HUES64 (cell line): ENCODE results near the gene TUBB4A.
"Not testable (repeated sequence)": the region's sequence is repeated elsewhere in the genome, so short reads cannot be mapped to it uniquely, and the experiment has no call there.

Experiments used
- H3K27ac ChIP-seq: 2 replicates; pipeline ENCODE4 v1.7.0; 2013; ENCODE audit warnings: low read depth, low read length, inconsistent platforms
- H3K27me3 ChIP-seq: 2 replicates; pipeline ENCODE4 v1.6.1; 2013; ENCODE audit warnings: mild to moderate bottlenecking, low read length; ENCODE audit not compliant: insufficient read depth
- H3K36me3 ChIP-seq: 2 replicates; pipeline ENCODE4 v1.6.1; 2013; ENCODE audit warnings: mild to moderate bottlenecking, low read length; ENCODE audit not compliant: insufficient read depth
- H3K4me1 ChIP-seq: 2 replicates; pipeline ENCODE4 v1.6.1; 2013; ENCODE audit warnings: mild to moderate bottlenecking, low read length, moderate library complexity; ENCODE audit not compliant: insufficient read depth
- H3K4me3 ChIP-seq: 2 replicates; pipeline ENCODE4 v1.5.1; 2013; ENCODE audit warnings: mild to moderate bottlenecking, low read length, moderate library complexity
- H3K9ac ChIP-seq: 2 replicates; pipeline ENCODE4 v1.6.1; 2013; ENCODE audit warnings: mild to moderate bottlenecking, low read depth, low read length
- H3K9me3 ChIP-seq: 2 replicates; pipeline ENCODE4 v1.6.1; 2013; ENCODE audit warnings: low read depth, low read length; ENCODE audit not compliant: insufficient read depth
- WGBS: fragments of 150-250, 120-280 bp; methylation state at CpG from one replicate; pipeline ENCODE4 v1.1.7; 2013; ENCODE audit warnings: missing lambda C conversion rate; 5-methylcytosine and 5-hydroxymethylcytosine counted together

The TUBB4A gene

GRCh38 chr19:6508028-6508771, 6.1 kb upstream of the TUBB4A start:
- H3K27me3 ChIP-seq, H3K9me3 ChIP-seq, H3K4me1 ChIP-seq, H3K36me3 ChIP-seq, H3K9ac ChIP-seq, H3K4me3 ChIP-seq, H3K27ac ChIP-seq: not testable (repeated sequence)
- WGBS: 88% methylated on average over 9 of the region's 9 CpGs

GRCh38 chr19:6503407-6504201, 1.5 kb upstream of the TUBB4A start:
- WGBS: 97% methylated on average over 8 of the region's 9 CpGs
- Histone ChIP-seq H3K27ac (no peak overlapping the region), H3K9me3 (no peaks in the 10 kb centered on the region), H3K4me3 (no peak overlapping the region), H3K36me3 (no peaks in the 10 kb centered on the region), H3K27me3 (peaks cover 27% of the 10 kb centered on the region), H3K9ac (no peak overlapping the region), H3K4me1 (no peaks in the 10 kb centered on the region)

- no peaks in the 10 kb centered on the region for H3K36me3 ChIP-seq
- H3K4me1 ChIP-seq: no peaks in the 10 kb centered on the region
- no peaks in the 10 kb centered on the region for H3K9me3 ChIP-seq
- no peak overlapping the region for H3K27ac ChIP-seq
- H3K9ac ChIP-seq: peak overlapping the region; percentile 60; the same call in 1 of the 2 replicates
- 66% methylated on average over 24 of the region's 24 CpGs for WGBS
- peak overlapping the region; percentile 62 for H3K4me3 ChIP-seq
- H3K27me3 ChIP-seq: peaks cover 27% of the 10 kb centered on the region
These were observed 1.0 kb downstream of the TUBB4A start for GRCh38 chr19:6500837-6501739.

GRCh38 chr19:6499052-6499790, 2.9 kb downstream of the TUBB4A start:
- WGBS: 85% methylated on average over 17 of the region's 17 CpGs
- no peak overlapping the region for H3K4me3 ChIP-seq
- no peak overlapping the region for H3K9ac ChIP-seq
- peaks cover 27% of the 10 kb centered on the region for H3K27me3 ChIP-seq
- H3K27ac ChIP-seq: no peak overlapping the region
- H3K9me3 ChIP-seq: no peaks in the 10 kb centered on the region
- H3K36me3 ChIP-seq: no peaks in the 10 kb centered on the region
- no peaks in the 10 kb centered on the region for H3K4me1 ChIP-seq

GRCh38 chr19:6498294-6499036, 3.6 kb downstream of the TUBB4A start:
- H3K27me3 ChIP-seq: peaks cover 27% of the 10 kb centered on the region

GRCh38 chr19:6495947-6496346, 6.2 kb downstream of the TUBB4A start:
- Histone ChIP-seq H3K27me3 (peaks cover 7% of the 10 kb centered on the region), H3K9me3 (no peaks in the 10 kb centered on the region), H3K9ac (no peak overlapping the region), H3K27ac (no peak overlapping the region), H3K36me3 (no peaks in the 10 kb centered on the region), H3K4me1 (no peaks in the 10 kb centered on the region), H3K4me3 (no peak overlapping the region)
- 94% methylated on average over 19 of the region's 19 CpGs for WGBS

More at GRCh38 chr19:6498294-6499036, 3.6 kb downstream of the TUBB4A start:
- Histone ChIP-seq H3K4me1 (no peaks in the 10 kb centered on the region), H3K9me3 (no peaks in the 10 kb centered on the region), H3K9ac (no peak overlapping the region), H3K4me3 (no peak overlapping the region), H3K27ac (no peak overlapping the region), H3K36me3 (no peaks in the 10 kb centered on the region)
- 80% methylated on average over 7 of the region's 7 CpGs for WGBS

GRCh38 chr19:6494438-6495036, 7.6 kb downstream of the TUBB4A start:
- H3K9ac ChIP-seq: no peak overlapping the region
- 85% methylated on average over 8 of the region's 8 CpGs for WGBS
- H3K36me3 ChIP-seq: no peaks in the 10 kb centered on the region
- H3K9me3 ChIP-seq: no peaks in the 10 kb centered on the region
- H3K27ac ChIP-seq: no peak overlapping the region
- H3K27me3 ChIP-seq: no peaks in the 10 kb centered on the region
- no peak overlapping the region for H3K4me3 ChIP-seq
- H3K4me1 ChIP-seq: no peaks in the 10 kb centered on the region

- WGBS: 75% methylated on average over 4 of the region's 4 CpGs
- Histone ChIP-seq H3K4me3 (no peak overlapping the region), H3K36me3 (no peaks in the 10 kb centered on the region), H3K9me3 (no peaks in the 10 kb centered on the region), H3K9ac (no peak overlapping the region), H3K27ac (no peak overlapping the region), H3K27me3 (no peaks in the 10 kb centered on the region), H3K4me1 (no peaks in the 10 kb centered on the region)
These were observed 10.1 kb downstream of the TUBB4A start for GRCh38 chr19:6491802-6492592.

- Histone ChIP-seq H3K4me3 (no peak overlapping the region), H3K36me3 (no peaks in the 10 kb centered on the region), H3K9me3 (no peaks in the 10 kb centered on the region), H3K9ac (no peak overlapping the region), H3K27me3 (no peaks in the 10 kb centered on the region), H3K27ac (no peak overlapping the region), H3K4me1 (no peaks in the 10 kb centered on the region)
- WGBS: 82% methylated on average over 2 of the region's 2 CpGs
These were observed 12.0 kb downstream of the TUBB4A start for GRCh38 chr19:6490134-6490533.
